ENCODE data around the gene KNTC1.

Gene KNTC1

DNA sequence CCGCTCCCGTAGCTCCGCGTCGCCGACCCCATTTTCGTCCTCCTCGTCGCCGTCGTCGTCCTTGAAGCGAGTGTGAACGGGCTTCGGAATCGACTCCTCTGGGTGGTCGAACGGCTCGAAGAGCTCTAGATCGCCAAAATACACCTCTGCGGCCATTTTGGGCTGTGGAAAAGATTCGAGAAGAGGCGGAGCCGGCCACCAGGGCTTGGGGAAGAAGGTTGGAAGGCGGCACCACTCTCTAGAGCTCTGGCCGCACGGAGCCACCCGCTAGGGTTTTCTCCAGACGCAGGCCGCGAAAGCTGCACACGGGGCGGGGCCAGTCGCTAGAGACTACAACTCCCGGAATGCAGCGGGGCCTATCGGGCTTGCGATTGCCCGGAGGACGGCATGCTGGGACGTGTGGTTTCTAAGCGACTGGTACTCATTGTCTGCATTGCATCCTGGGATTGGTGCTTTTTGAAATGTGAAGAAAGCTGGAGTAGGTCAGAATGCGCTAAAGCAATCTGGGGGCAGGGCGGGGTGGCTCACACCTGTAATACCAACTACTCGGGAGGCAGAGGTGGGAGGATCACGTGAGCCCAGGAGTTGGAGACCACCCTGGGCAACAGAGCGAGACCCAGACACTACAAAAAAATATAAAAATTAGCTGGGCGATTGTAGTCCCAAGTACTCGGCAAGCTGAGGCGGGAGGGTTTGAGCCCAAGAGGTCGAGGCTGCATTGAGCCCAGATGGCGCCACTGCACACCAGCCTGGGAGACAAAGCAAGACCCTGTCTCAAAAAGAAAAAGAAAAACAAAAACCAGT, 26.2 kb upstream of the KNTC1 start, which contains the start of gene ZCCHC8:
ZCCHC8 (minus strand) TSS at position 248 of the 804 bp plus-strand sequence; CDS start at position 156, 92 bp downstream.
- peak; percentile 98 for TF ChIP-seq TAF1 (IDR thresholded peaks at IDR 0.05; ENCODE audit: borderline replicate concordance, insufficient read depth, low read length)
- peak; percentile 92 for TF ChIP-seq POLR2AphosphoS5 (IDR thresholded peaks at IDR 0.05; ENCODE audit: low read depth, low read length)
- TF ChIP-seq, protein P1, sequence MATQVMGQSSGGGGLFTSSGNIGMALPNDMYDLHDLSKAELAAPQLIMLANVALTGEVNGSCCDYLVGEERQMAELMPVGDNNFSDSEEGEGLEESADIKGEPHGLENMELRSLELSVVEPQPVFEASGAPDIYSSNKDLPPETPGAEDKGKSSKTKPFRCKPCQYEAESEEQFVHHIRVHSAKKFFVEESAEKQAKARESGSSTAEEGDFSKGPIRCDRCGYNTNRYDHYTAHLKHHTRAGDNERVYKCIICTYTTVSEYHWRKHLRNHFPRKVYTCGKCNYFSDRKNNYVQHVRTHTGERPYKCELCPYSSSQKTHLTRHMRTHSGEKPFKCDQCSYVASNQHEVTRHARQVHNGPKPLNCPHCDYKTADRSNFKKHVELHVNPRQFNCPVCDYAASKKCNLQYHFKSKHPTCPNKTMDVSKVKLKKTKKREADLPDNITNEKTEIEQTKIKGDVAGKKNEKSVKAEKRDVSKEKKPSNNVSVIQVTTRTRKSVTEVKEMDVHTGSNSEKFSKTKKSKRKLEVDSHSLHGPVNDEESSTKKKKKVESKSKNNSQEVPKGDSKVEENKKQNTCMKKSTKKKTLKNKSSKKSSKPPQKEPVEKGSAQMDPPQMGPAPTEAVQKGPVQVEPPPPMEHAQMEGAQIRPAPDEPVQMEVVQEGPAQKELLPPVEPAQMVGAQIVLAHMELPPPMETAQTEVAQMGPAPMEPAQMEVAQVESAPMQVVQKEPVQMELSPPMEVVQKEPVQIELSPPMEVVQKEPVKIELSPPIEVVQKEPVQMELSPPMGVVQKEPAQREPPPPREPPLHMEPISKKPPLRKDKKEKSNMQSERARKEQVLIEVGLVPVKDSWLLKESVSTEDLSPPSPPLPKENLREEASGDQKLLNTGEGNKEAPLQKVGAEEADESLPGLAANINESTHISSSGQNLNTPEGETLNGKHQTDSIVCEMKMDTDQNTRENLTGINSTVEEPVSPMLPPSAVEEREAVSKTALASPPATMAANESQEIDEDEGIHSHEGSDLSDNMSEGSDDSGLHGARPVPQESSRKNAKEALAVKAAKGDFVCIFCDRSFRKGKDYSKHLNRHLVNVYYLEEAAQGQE (IDR thresholded peaks at IDR 0.05; ENCODE audit: insufficient read depth in 1 of 2, low read depth in 2 of 2, low read length in 2 of 2): 0 out of 4 replicates have a peak, but pooled peaks of 1 of the 2 experiments have one; percentile 21
- TF ChIP-seq FOXP2 (optimal IDR thresholded peaks at IDR 0.05; ENCODE audit: borderline replicate concordance, extremely low read depth, extremely low read length, insufficient read depth): peak; percentile 68
- TF ChIP-seq SIN3A (IDR thresholded peaks at IDR 0.05; ENCODE audit: borderline replicate concordance, insufficient read depth, low read length): peak; percentile 94; the same call in 1 of the 2 replicates

DNA sequence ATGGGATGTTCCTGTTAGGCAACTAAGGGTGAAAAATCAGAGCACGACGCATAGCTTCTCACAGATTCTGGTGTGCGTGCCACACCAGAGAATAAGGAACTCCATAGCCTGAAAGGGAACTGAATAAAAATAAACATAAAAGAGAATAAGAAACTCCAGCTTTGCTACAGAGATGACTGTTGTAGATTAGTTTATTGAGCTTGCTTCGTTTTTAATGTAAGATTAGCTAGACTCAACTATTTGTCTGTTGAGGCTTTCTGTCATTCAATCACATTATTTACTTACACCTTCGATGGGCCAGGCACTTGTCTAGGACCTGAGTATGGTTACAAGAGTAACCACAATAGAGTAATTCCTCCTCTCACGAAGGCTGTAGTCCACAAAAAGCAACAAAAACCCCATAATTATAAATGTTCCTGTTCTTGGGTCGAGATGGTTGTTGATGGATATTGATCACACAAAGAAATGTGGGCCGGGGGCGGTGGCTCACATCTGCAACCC, 25.5 kb upstream of the KNTC1 start:
- no peak for TF ChIP-seq POLR2AphosphoS5 (IDR thresholded peaks at IDR 0.05; ENCODE audit: low read depth, low read length)
- no peak for TF ChIP-seq SIN3A (IDR thresholded peaks at IDR 0.05; ENCODE audit: borderline replicate concordance, insufficient read depth, low read length)
- TF ChIP-seq FOXP2 (optimal IDR thresholded peaks at IDR 0.05; ENCODE audit: borderline replicate concordance, extremely low read depth, extremely low read length, insufficient read depth): no peak
- TF ChIP-seq, protein P1 (IDR thresholded peaks at IDR 0.05; ENCODE audit: insufficient read depth in 1 of 2, low read depth in 2 of 2, low read length in 2 of 2): no peak
- no peak for TF ChIP-seq TAF1 (IDR thresholded peaks at IDR 0.05; ENCODE audit: borderline replicate concordance, insufficient read depth, low read length)

DNA sequence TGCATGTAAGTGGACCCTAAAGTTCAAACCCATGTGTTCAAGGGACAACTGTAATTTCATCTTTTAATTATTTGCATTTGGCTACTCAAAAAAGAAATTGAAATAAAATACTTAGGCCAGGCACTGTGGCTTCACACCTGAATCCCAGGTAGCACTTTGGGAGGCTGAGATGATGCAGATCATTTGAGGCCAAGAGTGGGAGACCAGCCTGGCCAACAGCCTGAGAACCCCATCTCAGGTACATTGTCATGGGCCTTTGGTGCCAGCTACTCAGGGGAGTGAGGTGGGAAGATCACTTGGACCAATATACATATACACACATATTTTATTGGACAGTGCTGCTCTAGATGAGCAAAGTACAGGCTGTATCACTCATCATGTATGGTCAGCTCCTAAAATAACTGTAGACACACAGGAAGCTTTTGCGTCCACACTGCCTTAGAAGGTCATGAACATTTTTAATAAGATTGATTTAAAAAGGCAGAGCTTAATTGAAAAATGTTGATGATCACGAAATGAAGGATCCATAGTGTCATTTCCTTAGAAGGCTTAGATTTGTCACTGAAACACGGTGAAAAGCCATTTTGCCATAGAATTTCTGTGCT, 23.8 kb upstream of the KNTC1 start:
- TF ChIP-seq FOXP2 (optimal IDR thresholded peaks at IDR 0.05; ENCODE audit: borderline replicate concordance, extremely low read depth, extremely low read length, insufficient read depth) (no peak), TAF1 (IDR thresholded peaks at IDR 0.05; ENCODE audit: borderline replicate concordance, insufficient read depth, low read length) (no peak)
- TF ChIP-seq, protein P1 (IDR thresholded peaks at IDR 0.05; ENCODE audit: insufficient read depth in 1 of 2, low read depth in 2 of 2, low read length in 2 of 2): no peak

DNA sequence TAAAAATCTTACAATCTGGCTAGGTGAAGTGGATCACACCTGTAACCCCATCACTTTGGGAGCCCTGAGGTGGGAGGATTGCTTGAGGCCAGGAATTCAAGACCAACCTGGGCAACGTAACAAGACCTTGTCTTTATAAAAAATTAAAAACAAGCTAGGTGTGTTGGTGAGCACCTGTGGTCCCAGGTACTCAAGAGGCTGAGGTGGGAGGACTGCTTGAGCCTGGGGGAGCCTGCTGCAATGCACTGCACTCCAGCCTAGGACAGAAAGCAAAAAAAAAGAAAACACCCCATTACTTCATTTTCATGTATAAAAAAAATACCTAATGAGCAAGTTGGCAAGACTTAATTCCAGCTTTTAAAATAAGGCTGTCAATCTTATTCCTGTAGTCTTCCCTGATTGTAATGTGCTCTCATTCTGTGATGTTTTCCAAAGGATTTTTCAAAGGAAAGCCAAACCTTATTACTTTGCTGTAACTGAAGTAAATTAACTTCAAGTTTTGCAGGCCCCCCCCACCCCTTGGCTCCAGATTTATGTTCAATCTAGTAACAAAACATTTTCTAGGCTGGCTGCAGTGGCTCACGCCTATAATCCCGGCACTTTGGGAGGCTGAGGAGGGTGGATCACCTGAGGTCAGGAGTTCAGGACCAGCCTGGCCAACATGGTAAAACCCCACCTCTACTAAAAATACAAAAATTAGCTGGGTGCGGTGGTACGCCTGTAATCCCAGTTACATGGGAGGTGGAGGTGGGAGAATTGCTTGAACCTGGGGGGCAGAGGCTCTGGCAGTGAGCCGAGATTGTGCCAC, 23.1 kb upstream of the KNTC1 start:
- TF ChIP-seq SIN3A (IDR thresholded peaks at IDR 0.05; ENCODE audit: borderline replicate concordance, insufficient read depth, low read length) (no peak), TAF1 (IDR thresholded peaks at IDR 0.05; ENCODE audit: borderline replicate concordance, insufficient read depth, low read length) (no peak), FOXP2 (optimal IDR thresholded peaks at IDR 0.05; ENCODE audit: borderline replicate concordance, extremely low read depth, extremely low read length, insufficient read depth) (no peak), POLR2AphosphoS5 (IDR thresholded peaks at IDR 0.05; ENCODE audit: low read depth, low read length) (no peak; the same call in none of the 2 replicates)
- TF ChIP-seq, protein P1 (IDR thresholded peaks at IDR 0.05; ENCODE audit: insufficient read depth in 1 of 2, low read depth in 2 of 2, low read length in 2 of 2): no peak

Measured in PFSK-1 (cell line).